ENCODE data around the gene BLOC1S6. TPM values are rescaled to one million over a fixed set of nuclear protein-coding genes. Genes with fewer than 3 reads are reported as not detected.

BLOC1S6 gene
- 67.6 and 73.1 TPM in 2 replicates for total RNA-seq (2014; rRNA removed; shearing (Covaris generic))

GRCh38 chr15:45587095-45587862 is at the start of gene BLOC1S6:
BLOC1S6 (plus strand) TSS chr15:45587379; CDS start chr15:45587444, 65 bp downstream.
- peak; percentile 93 for DNase-seq (ENCODE audit: low read depth)

DNA sequence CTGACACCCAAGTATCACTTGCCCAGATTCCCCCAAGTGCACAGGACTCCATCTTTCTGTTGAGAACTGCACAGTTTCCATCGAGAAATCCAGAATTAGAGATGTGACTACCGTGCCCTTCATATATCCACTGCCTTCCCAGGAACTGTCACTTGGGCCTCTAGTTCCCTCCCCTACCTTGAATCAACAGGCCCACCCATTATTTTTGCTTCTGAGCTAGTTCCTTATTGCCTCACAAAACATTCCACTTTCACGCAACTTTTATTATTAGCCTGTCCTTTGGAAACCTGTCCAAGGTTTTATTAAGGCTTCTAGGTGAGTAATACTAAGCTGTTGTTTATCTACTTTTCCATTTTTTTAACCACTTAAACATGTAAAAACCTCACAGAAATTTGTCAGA is 47.5 kb upstream of the BLOC1S6 start:
- DNase-seq (ENCODE audit: low read depth) = no peak

DNA sequence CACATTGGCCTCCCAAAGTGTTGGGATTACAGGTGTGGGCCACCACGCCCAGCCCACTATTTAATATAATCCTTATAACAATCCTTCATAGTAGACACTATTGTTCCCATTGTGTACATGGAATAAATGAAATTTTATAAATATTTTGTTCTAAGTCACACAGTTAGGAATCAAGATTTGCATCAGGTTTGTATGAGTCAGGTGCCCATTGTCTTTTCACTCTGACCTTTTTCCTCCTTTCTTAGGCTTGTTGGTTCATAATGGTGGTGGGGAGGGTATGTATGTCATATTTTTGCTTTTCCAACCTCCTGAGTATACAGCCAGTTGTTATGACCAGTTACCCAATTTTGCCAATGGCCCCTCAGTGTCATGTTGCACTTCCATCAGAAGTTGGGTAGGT is 46.6 kb upstream of the BLOC1S6 start:
- DNase-seq (ENCODE audit: low read depth) = no peak

GRCh38 chr15:45543051-45543450 is 44.1 kb upstream of the BLOC1S6 start:
- no peak for DNase-seq (ENCODE audit: low read depth)

DNA sequence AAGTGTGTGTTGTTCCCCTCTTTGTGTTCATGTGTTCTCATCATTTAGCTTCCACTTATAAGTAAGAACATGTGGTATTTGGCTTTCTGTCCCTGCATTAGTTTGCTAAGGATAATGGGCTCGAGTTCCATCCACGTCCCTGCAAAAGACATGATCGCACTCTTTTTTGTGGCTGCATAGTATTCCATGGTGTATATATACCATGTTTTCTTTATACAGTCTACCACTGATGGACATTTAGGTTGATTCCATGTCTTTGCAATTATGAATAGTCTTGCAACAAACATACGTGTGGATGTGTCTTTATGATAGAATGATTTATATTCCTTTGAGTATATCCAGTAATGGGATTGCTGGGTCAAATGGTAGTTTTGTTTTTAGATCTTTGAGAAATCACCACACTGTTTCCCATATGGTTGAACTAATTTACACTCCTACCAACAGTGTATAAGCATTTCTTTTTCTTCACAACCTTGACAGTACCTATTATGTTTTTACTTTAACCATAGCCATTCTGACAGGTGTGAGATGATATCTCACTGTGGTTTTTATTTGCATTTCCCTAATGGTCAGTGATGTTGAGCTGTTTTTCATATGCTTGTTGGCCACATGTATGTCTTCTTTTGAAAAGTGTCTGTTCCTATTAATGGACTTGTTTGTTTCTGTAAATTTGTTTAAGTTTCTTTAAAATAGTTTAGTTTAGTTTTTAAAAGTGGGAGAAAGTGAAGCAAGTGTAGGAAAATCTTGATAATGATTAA is 42.7 kb upstream of the BLOC1S6 start:
- no peak for DNase-seq (ENCODE audit: low read depth)

- DNase-seq (ENCODE audit: low read depth) = no peak
Observed at GRCh38 chr15:45546789-45547188, 40.4 kb upstream of the BLOC1S6 start.

GRCh38 chr15:45548753-45549520 is 38.2 kb upstream of the BLOC1S6 start:
- no peak for DNase-seq (ENCODE audit: low read depth)

GRCh38 chr15:45549541-45550220 is 37.5 kb upstream of the BLOC1S6 start:
- DNase-seq (ENCODE audit: low read depth) = peak; percentile 16

GRCh38 chr15:45550436-45550835 is 36.7 kb upstream of the BLOC1S6 start:
- DNase-seq (ENCODE audit: low read depth) = no peak

DNA sequence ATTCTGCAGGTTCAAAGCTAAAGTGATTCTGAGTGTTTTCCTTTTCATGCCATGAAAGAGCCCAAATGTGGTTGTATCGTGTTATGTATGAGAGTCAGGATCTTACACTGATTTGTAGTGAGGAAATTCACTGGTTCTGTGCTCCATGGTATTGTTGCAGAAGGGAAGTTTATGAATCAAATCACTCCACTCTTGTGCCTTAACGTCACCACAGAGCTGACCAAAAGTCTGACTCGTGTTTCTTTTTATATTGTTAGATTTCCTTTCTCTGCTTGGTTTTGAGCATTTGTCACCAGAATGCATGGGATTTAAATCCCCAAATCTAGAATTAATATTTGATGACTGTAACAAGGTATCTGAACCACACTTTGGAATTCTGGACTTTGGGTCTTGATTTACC is 35.5 kb upstream of the BLOC1S6 start:
- DNase-seq (ENCODE audit: low read depth) = no peak

DNA sequence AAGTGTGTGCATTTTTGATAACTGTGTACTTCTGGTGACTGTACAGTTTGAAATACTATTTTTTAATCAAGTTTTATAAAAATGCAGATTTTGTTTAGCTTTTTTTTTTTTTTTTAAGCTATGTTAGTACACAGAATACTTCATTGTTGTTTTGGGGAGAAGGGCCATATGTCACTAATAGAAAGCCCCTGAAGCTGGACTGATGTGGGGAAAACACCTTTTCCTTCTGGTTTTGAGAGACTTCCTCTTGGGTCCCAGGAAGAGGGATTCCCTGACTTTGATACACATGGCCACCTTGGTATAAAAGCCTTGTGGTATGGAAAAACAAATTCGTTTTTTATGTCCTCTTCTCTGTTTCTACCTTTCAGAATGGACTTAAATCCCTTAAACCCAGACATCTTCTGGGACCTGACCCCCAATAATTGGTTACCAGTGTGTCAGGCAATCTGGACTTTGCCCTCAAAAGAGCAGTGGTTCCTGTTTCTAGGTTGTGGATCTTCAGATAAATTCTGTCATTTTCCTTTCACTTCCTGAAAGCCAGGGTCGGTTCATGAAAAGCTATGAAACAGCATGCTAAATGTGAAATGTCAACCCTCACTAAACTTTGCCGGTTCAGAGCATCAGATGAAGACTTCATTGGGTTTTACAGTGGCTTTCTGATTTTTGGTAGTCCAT is 31.1 kb upstream of the BLOC1S6 start:
- no peak for DNase-seq (ENCODE audit: low read depth)

- no peak for DNase-seq (ENCODE audit: low read depth)
Observed at GRCh38 chr15:45572617-45573016, 14.6 kb upstream of the BLOC1S6 start.

GRCh38 chr15:45573961-45574629 is 13.1 kb upstream of the BLOC1S6 start:
- DNase-seq (ENCODE audit: low read depth) = peak; percentile 18

DNA sequence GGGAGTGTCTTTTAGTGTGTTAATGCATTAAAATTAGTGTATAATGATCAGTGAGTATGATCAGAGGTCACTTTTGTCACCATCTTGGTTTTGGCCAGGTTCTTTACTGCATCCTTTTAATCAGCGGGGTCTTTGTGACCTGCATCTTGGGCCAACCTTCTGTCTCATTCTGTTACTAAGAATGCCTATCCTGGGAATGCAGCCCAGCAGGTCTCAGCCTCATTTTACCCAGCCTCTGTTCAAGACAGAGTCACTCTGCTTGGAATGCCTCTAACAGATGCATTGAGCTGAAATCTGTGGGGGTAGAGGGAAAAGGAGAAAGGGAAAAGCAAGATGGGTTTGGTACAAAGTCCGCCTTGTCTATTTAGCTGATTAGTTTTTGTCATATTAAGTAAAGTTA is 5.3 kb upstream of the BLOC1S6 start:
- no peak for DNase-seq (ENCODE audit: low read depth)

DNA sequence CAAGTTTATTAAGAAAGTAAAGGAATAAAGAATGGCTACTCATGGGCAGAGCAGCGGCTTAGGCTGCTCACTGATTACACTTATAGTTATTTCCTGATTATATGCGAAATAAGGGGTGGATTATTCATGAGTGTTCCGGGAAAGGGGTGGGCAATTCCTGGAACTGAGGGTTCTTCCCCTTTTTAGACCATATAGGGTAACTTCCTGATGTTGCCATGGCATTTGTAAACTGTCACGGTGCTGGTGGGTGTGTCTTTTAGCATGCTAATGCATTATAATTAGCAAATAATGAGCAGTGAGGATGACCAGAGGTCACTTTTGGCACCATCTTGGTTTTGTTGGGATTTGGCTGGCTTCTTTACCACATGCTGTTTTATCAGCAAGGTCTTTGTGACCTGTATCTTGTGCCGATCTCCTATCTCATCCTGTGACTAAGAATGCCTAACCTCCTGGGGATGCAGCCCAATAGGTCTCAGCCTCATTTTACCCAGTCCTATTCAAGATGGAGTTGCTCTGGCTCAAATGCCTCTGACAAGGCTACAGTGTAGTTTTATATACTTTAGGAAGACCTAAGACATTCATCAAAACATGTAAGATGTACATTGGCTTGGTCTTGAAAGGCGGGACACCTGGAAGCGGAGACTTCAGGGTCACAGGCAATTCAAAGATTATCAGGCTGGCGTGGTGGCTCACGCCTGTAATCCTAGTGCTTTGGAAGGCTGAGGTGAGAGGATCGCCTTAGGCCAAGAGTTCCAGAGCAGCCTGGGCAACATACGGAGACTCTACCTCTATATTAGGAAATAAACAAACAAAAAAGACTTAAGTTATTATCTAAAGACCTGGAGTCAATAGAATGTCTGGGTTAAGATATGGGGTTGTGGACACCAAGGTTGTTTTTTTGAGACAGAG is 3.2 kb upstream of the BLOC1S6 start:
- no peak for DNase-seq (ENCODE audit: low read depth)

DNA sequence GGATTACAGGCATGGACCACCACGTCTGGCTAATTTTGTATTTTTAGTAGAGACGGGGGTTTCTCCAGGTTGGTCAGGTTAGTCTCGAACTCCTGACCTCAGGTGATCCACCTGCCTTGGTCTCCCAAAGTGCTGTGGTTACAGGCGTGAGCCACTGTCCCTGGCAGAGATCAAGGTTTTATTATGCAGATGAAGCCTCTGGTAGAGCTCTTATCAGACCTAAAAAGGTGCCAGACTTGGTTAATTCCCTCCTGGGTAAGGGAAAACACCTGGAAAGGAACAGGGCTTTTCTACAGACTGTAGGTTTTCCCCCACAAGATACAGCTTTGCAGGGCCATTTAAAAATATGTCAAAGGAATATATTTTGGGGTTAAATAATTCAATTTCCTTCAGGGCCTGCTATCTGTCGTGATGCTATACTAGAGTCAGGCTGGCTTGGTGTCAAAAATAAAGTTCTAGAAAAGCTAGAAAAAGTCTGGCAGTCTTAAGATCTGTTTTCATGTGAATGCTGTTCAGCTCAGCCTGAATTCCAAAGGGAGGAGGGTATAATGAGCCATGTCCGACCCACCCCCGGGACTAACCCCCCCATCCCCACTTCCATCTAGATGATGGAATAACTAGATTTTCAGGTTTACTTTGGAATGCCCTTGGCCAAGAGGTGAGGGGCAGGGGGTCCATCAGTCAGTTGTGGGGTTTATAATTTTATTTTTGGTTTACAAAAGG is 1.9 kb upstream of the BLOC1S6 start:
- DNase-seq (ENCODE audit: low read depth) = no peak

DNA sequence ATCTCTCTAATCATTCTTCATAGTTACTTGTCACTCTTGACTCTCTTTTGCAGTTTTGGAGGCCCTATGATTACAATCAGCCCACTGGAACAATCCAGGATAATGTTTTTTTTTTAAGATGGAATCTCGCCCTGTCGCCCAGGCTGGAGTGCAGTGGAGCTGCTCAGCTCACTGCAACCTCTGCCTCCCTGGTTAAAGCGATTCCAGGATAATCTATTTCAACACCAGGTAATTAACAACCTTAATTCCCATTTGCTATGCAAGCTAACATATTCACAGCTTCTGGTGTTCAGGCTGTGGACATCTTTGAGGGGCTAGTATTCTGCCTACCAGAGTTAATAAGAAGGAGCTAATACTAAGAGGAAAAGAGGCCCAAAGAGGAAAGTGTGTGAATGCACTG is 1.1 kb upstream of the BLOC1S6 start:
- DNase-seq (ENCODE audit: low read depth) = no peak

- DNase-seq (ENCODE audit: low read depth) = no peak
Observed at GRCh38 chr15:45586601-45587094, 531 bp upstream of the BLOC1S6 start.

DNA sequence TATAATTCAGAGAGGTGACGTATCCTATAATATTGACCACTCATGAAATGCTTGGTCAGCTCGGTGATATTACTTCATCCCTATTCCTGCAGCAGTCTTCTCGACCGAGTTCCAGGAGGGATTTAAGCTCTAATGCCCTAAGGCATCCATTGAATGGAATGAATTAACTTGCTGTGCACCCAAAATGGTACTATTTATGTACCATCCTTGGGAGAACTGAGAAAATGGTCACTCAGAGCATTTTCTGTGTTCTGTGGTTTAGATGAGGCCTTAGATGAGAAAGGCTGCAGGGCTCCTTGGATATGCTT is 638 bp downstream of the BLOC1S6 start:
- no peak for DNase-seq (ENCODE audit: low read depth)
